BE2C (cell line): ENCODE results near the gene ZCCHC17.

Source experiments
- DNase-seq: peaks from one replicate; pipeline ENCODE4 v3.0.0-alpha.2; 2020
- H3K27me3 ChIP-seq: fragments of 250-450 bp; sonication (Bioruptor Pico); 2 replicates; pipeline ENCODE4 v1.5.1; 2020; ENCODE audit warnings: mild to moderate bottlenecking
- H3K36me3 ChIP-seq: fragments of 250-450 bp; sonication (Bioruptor Pico); 2 replicates; pipeline ENCODE4 v1.5.1; 2020; ENCODE audit warnings: mild to moderate bottlenecking
- H3K4me1 ChIP-seq: fragments of 250-450 bp; sonication (Bioruptor Pico); 2 replicates; pipeline ENCODE4 v1.5.1; 2020
- H3K4me3 ChIP-seq: 2 replicates; pipeline ENCODE4 v1.5.1; 2011; ENCODE audit warnings: low read depth, low read length
- H3K9me3 ChIP-seq: fragments of 250-450 bp; sonication (Bioruptor Pico); 2 replicates; pipeline ENCODE4 v1.5.1; 2020
- CTCF ChIP-seq: IDR thresholded peaks from 2 replicates; pipeline ENCODE4 v1.5.1; 2012; ENCODE audit warnings: mild to moderate bottlenecking, low read depth, low read length

The ZCCHC17 gene

GRCh38 chr1:31373056-31373896 is 76.4 kb downstream of the ZCCHC17 start, which contains the start of gene FABP3:
Gene FABP3, minus strand, starts transcription at chr1:31373076. Its CDS starts 62 bp downstream, at chr1:31373014.
- peak within 1 kb of the TSS; percentile 56 for H3K4me3 ChIP-seq
- H3K9me3 ChIP-seq = no peaks in the 10 kb centered on the region
- H3K36me3 ChIP-seq = no peaks in the 10 kb centered on the region
- peak; percentile 30 for DNase-seq
- no peaks in the 10 kb centered on the region for H3K27me3 ChIP-seq
- no peaks in the 10 kb centered on the region for H3K4me1 ChIP-seq
- TF ChIP-seq CTCF = no peak

DNA sequence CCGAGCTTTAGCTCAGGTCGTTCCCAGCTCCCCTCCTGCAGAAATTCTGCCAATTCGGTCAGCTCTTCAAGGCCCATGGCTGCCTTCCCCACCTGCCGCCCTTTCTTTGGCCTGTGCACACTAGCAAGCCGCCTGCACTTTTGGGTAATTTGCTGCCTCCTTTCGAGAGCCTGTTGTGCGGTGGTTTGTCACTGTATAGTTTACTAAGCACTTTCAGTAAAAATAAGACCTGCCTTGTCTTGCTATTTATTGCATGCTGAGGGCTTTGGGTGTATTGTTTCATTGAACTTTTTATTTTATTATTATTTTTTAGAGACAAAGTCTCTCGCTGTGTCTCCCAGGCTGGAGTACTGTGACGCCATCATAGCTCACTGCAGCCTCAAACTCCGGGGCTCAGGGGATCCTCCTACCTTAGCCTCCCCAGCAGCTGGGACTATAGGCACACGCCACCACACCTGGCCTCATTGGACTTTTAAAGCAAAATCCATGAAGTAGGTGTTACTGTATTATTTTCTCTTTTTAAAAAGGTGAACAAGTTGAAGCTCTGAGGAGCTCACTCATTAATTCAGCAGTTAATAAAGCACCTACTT is 77.2 kb downstream of the ZCCHC17 start:
- TF ChIP-seq CTCF = no peak
- Histone ChIP-seq H3K27me3 (no peaks in the 10 kb centered on the region), H3K4me1 (no peaks in the 10 kb centered on the region), H3K4me3 (peak overlapping the region; percentile 56; the same call in 1 of the 2 replicates), H3K36me3 (no peaks in the 10 kb centered on the region), H3K9me3 (no peaks in the 10 kb centered on the region)
- DNase-seq = no peak

DNA sequence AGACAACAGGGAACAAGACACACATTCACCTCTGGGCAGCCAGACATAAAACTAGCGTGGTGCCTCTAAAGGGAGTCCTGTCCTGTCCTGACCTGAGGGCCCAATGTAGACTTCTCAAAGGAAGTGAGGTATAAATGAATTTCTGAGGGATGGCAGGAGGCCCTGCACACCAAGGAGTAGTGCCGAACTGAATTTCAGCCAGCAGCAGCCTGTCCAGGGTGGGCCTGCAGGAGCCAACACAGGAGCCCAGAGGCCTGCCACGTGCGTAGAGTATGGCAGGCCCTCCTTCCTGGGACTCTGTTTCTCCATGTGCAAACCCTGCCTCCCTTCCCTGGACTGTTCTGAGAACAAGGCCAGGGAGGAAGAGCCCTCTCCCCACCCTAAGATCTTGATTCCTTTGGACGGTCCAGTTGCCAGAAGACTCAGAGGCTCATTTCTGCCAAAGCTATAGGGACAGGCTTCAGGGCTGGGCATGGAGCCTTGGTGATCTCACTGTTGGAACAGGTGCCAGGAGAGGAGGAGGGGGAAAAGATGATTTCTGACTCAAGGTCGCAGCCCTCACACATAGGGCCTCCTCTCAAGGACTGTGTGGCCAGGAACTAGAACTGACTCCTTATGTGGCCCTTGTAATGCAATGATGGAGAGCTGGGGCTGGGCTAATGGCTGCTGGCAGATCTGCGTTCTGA is 77.8 kb downstream of the ZCCHC17 start:
- TF ChIP-seq CTCF = no peak
- Histone ChIP-seq H3K9me3 (no peaks in the 10 kb centered on the region), H3K36me3 (no peaks in the 10 kb centered on the region), H3K27me3 (no peaks in the 10 kb centered on the region), H3K4me3 (no peak overlapping the region), H3K4me1 (no peaks in the 10 kb centered on the region)
- DNase-seq = no peak

DNA sequence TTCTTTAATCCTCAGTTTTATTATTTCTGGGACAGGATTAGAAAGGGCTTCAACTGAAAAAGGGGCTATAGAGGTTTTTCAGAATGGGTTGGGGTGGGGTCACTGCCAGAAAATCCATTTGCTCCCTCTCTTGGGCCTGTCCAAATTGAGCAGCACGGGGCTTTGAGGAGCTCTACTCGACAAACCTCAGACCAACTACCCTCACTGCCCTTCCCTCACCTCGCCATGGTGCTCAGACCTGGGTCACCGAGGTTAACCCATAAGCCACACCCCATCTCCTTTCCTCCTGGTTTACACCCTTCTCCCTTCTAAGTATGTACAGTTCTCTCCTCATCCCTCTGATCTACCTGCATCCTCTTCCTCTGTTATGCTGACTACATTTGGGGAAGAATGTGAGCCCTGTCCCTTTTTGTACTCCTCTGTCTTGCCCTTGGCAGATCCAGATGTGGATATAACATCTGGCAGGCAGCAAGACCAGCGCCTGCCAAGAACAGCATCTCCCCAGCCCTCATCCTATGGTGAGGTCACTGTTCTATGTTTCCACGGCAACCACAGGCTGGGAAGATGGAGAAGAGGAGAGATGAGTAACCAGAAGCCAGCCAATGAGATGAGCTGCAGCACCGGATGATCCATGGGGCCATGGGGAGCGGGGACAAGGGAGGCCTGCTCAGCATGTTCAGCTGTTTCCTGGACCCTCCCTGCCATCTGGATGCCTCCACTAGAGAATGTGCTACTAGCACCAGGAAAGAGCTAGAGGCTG is 79.7 kb downstream of the ZCCHC17 start:
- Histone ChIP-seq H3K9me3 (no peaks in the 10 kb centered on the region), H3K4me3 (no peak overlapping the region), H3K4me1 (no peaks in the 10 kb centered on the region), H3K27me3 (no peaks in the 10 kb centered on the region), H3K36me3 (no peaks in the 10 kb centered on the region)
- peak; percentile 77 for DNase-seq
- no peak for TF ChIP-seq CTCF

DNA sequence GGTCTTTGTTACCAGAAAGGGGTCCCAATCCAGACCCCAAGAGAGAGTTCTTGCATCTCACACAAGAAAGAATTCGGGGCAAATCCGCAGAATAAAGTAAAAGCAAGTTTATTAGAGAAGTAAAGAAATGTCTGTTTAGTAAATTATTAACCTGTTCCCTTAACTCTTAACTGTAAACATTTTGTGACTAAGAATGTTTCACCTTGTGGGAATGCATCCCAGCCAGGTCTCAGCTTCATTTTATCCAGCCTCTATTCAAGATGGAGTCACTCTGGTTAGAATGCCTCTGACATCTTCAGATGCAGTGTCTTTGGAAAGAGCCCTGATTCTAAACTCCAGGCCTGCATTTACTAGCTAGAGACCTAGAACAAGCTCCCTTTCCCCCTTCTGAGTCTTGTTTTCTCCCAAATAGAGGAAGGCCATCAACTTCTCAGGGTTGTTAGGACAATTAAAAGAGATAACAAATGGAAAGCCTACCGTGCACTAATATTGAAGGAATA is 80.6 kb downstream of the ZCCHC17 start:
- no peak for DNase-seq
- no peak for TF ChIP-seq CTCF
- peaks cover 5% of the 10 kb centered on the region for H3K4me1 ChIP-seq

More for the DNA sequence above, 80.6 kb downstream of the ZCCHC17 start:
- no peaks in the 10 kb centered on the region for H3K9me3 ChIP-seq
- H3K4me3 ChIP-seq = no peak overlapping the region
- H3K27me3 ChIP-seq = no peaks in the 10 kb centered on the region
- no peaks in the 10 kb centered on the region for H3K36me3 ChIP-seq
